ENCODE measurements around the gene FOXA3.
"Not testable (repeated sequence)": the region's sequence is repeated elsewhere in the genome, so short reads cannot be mapped to it uniquely, and the experiment has no call there.

Gene FOXA3

DNA sequence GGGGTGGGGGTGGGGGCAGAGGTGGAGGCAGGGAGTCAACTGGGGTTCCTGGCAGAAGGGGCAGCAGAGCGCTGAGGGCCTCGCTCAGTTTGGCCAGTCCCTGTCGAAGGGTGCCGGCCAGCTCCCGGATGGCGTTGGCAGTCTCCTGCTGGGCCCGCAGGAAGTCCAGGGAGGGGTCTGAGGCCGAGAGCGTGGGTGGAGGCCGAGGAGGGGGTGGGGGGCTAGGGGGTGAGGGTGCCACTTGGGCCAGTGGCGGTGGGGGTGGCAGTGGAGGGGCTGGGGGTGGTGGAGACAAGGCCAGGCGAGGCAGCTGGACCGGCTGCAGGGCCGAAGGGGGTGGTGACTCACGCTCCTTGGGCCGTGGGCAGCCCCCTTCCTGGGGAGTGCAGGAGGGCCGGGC, 26.8 kb downstream of the FOXA3 start:
- DNase-seq (ENCODE audit: low spot score) = no peak

DNA sequence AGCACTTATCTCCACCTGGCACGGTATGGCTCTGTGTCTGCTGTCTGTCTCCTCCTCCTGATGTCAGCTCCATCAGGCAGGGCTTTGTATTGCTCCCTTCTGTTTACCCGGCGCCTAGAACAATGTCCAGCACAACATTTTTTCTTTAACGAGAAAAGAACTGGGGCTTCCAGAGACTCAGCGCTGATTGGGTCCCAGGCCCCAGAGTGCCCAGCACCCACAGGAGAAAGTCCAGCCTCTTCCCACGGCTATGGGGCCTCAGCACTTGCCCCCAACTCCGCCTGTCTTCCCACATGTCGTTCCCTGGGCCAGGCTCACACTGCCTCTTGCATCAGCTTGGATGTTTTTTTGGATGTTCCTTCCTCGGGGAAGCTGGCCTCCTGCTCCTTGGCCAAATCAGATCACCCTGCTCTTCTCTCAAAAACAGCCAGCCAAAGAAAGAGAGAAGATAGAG, 31.4 kb downstream of the FOXA3 start:
- no peak for DNase-seq (ENCODE audit: low spot score)

DNA sequence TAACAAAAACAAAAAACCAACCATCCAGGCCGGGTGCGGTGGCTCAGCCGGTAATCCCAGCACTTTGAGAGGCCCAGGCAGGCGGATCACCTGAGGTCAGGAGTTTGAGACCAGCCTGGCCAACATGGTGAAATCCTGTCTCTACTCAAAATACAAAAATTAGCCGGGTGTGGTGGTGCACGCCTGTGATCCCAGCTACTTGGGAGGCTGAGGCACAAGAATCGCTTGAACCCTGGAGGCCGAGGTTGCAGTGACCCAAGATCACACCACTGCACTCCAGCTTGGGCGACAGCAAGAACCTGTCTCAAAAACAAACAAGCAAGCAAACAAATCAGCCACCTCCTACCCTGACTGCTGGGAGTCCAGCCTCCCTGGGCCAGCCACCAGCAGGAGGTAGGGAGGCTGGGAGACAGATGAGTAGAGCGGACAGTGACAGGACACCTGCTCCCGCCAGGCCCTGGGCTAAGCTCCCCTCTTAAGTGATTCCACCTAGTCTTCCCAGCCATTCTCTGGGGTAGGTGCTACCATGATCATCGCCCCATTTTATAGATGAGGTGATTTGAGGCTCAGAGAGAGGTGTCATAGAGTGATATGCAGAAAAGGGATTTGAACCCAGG, 32.0 kb downstream of the FOXA3 start:
- DNase-seq (ENCODE audit: low spot score) = not testable (repeated sequence)

DNA sequence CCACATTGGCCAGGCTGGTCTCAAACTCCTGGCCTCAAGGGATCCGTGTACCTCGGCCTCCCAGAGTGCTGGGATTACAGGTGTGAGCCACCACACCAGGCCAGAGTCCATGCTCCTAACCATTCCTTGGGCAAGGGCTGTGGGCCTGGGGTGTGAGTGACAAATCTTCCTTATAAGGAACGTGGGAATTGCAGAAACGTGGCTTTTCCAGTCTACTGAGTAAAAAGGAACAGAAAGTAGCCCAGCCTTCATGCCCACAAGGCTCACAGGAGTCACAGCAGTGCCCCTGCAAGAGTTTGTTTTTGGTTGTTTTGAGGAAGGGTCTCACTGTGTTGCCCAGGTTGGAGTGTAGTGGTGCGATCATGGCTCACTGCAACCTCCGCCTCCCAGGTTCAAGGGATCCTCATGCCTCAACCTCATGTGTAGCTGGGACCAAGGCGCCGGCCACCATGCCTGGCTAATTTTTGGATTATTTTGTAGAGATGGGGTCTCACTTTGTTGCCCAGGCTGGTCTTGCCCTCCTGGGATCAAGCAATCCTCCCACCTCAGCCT, 33.2 kb downstream of the FOXA3 start:
- no peak for DNase-seq (ENCODE audit: low spot score)

DNA sequence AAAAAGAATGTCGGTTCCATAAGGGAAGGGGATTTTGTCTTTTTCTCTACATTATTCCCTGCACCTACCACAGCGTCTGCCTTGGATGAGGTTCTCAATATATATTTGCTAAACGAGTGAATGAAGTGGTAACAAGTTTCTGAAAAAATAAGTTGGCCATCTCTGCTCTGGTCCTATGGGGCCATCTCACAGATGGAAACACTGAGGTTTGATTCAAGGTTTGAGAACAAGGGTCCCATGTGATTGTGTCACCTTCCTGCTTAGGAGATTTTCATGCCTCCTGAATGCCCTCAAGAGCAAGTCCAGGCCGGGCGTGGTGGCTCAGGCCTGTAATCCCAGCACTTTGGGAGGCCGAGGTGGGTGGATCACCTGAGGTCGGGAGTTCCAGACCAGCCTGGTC, 35.1 kb downstream of the FOXA3 start:
- DNase-seq (ENCODE audit: low spot score) = no peak

DNA sequence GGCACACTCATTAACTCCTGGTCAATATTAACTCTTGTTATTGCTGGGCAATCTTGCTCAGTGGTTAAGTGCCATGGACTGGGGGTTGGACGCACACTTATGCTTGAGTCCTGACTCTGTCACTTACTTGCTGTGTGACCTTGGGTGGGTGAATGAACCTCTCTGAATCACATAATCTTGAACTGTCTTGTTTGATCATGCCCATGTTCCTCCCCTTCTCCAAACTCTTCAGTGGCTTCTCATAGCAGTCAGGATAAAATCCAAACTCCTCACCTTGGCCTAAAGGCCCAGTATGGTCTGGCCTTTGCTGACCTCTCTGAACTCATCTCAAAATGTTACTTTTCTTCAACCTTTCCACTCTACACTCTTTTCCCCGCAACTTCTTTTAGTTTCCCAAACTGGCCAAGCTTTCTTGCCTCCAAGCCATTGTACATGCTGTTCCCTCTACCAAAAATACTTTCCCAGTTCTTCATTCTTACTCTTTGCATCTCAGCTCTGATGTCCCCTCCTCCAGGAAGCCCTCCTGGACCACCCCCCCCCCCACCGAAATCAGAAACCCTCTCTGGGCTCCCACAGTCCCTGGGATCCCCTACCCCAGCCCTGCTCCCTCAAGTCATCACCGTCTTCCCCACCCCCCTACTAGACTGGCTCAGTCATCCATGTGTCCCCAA, 35.9 kb downstream of the FOXA3 start:
- DNase-seq (ENCODE audit: low spot score) = no peak

DNA sequence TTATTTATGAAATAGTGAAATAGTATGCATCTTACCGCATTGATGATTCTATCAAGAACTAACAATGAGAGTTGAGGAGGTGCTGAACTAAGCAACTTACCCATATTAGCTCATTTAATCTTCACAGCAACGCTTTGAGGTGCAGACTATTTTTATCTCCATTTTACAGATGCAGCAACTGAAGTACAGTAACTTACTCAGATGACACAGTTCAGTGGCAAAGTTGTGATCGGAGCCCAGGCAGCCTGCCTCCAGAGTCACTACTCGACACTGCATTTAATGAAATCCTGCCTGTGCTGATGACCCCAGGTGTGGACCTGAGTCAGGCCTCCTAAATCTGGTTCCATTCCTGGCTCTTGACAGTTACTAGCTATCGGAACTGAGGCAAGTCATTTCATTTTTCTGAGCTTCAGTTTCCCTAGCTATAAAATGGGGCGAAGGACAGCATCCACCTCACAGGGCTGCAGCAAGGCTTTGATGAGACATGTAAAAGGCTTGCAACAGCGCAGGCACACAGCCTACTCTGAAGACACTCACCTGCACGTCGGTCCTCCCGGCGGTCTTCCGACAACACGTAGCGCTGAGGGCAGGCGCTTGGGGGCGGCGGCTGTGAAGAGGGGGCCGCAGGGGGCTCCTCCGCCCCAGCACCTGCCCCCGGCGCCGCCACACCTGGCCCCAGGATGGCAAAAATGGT, 36.8 kb downstream of the FOXA3 start:
- DNase-seq (ENCODE audit: low spot score) = no peak

DNA sequence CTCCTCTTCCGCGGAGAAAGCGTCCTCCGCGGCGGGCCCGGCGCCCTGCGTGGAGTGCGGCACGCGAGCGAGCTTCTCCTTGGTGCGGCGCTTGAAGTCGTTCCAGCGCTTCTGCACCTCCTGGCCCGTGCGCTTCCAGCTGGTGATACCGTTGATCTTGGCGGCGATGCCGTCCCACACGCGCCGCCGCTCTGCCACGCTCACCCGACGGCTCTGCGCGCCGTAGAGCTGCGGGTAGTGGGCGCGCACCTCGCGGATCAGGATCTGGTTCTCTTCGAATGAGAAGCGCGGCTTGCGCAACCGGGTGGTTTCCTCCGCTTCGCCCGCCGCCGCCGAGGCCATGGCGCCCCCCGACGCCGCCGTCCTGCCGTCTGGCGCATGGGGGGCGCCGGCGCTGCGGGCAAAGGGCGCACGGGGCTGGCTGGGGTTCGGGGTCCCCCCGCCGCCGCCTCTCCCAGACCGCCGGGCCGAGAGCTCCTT, 37.3 kb downstream of the FOXA3 start:
- DNase-seq (ENCODE audit: low spot score) = no peak

DNA sequence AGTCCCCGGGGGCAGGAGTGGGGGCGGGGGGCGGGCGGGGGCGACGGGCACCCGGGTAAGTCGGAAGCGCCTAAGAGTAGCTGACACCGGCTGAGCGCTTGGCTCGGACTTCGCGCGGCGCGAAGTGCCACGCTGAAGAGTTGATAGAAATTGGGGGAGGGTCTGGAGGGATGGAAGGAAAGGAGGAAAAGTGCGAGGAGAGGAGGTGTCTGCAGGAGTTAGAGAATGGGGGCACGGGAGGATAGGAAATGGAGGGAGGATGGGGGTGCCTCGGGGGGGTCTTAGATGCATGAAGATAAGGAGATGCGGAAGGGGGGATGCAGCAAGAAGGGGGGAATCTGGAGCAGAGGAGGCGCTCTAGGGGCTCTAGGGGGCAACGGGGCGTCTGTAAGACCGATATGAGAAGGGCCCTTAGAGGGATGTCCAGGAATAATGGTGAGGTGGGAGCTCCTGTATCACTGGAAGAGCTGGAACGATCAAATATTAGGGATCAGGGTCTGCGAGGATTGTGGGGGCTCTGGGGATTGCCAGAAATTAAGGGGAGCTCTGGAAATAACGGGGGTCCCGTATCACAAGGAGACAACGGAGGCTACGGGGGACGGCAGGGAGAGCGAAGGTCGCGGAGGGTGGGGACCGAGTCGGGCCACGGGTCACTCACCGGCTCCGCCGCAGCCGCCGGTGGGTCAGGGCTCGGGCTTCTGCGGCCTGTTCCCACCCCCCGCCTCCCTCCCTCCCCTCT, 38.0 kb downstream of the FOXA3 start, which contains the start of gene MYPOP:
Gene MYPOP, minus strand, starts transcription at position 702 of the 739 bp plus-strand sequence. CDS start 840 bp downstream, outside the sequence.
- DNase-seq (ENCODE audit: low spot score) = no peak

DNA sequence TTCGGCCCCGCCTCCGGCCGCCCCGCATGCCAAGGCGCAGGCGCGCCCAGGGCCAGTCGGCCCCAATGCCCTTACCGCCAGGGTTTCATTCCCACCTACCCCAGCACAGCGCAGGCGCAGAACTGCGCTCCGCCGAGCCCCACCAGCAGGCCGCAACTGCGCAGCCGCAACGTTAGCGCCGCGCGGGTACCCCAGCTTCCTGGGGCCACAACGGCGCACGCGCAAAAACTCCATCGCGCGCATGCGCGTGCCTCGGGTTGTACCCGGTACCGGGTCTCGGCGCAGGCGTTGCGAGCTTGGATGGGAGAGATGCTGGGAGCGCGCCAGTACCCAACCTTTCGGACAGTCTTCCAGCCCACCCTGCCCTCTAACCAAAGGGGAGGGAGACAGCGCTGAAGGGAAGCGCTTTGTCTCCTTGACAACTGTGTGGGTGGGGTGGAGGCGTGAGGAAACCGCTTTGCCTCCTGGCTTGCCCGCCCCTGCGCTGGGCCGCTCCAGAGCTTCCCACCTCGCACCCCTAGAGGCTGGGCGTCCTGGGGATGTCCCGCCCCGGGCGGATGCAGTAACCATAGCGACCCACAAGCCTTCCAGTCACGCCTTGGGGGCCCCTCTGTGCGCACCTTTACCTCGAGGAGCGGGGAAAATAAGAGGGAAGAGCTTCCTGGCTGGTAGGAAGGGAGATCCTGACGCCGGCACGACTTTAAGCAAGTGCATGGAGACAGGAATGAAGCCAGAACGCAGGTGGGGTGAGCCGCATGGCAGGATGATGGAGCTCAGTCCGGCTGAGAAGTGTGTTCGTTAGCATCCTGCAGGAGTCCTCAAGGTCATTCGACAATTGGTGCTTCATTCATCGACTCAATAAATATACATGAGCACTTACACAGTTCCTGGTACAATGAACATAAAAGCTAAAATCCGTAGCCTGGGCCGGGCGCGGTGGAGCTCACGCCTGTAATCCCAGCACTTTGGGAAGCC, 38.8 kb downstream of the FOXA3 start:
- peak; percentile 100 for DNase-seq (ENCODE audit: low spot score)

DNA sequence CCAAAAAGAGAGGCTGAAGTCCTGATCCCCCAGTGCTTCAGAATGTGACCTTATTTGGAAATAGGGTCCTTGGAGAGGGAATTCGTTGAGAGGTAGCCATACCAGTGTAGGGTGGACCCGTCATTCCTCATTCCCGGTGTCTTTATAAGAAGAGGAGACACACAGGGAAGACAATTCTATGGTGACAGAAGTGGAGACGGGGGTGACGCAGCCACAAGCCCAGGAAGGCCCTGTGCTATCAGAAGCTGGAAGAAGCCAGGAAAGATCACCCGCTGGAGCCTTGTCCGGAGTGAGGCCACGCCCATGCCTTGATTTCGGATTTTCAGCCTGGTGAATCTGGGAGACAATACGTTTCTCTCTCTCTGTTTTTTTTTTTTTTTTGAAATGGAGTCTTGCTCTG, 40.9 kb downstream of the FOXA3 start:
- DNase-seq (ENCODE audit: low spot score) = no peak

DNA sequence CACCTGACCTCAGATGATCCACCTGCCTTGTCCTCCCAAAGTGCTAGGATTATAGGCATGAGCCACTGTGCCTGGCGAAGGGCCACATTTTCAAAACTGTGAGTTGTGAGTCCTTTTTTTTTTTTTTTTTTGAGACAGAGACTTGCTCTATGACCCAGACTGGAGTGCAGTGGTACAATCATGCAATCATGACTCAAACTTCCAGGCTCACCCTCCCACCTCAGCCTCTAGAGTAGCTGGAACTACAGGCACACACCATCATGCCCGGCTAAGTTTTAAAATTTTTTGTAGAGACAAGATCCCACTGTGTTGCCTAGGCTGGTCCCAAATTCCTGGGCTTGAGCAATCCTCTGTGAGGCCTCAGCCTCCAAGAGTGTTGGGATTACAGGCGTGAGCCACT, 42.1 kb downstream of the FOXA3 start:
- DNase-seq (ENCODE audit: low spot score) = no peak

DNA sequence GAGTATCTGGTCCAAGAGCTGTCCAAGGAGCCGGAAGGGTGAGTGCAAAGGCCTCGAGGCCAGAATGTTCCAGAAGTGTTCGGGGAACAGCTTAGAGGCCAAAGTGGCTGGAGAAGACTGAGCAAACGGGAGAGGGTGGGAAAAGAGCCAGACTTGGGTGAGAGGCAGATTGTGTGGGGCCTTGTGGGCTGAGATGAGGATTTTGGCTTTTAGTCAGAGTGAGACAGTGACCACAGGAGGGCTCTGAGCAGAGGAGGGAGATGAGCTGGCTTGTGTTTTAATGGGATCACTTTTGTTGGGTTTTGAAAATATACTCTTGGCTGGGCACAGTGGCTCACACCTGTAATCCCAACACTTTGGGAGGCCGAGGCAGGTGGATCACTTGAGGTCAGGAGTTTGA, 44.8 kb downstream of the FOXA3 start:
- no peak for DNase-seq (ENCODE audit: low spot score)

DNA sequence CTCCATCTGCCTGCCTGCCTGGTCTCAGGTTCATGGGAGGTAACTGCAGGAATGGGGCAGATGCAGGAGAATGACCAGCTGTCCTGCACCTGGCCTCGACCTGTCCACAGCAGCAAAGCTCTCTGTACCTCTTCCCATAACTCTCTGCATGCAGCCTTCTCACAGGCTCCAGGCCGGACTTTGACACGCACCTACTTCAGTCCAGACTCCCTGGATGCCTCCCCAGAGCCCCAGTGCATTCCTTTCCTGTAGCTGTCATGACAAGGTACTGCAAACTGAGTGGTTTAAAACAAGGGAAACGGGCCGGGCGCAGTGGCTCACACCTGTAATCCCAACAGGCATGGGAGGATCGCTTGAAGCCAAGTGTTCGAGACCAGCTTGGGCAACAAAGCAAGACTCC, 47.2 kb downstream of the FOXA3 start:
- no peak for DNase-seq (ENCODE audit: low spot score)

DNA sequence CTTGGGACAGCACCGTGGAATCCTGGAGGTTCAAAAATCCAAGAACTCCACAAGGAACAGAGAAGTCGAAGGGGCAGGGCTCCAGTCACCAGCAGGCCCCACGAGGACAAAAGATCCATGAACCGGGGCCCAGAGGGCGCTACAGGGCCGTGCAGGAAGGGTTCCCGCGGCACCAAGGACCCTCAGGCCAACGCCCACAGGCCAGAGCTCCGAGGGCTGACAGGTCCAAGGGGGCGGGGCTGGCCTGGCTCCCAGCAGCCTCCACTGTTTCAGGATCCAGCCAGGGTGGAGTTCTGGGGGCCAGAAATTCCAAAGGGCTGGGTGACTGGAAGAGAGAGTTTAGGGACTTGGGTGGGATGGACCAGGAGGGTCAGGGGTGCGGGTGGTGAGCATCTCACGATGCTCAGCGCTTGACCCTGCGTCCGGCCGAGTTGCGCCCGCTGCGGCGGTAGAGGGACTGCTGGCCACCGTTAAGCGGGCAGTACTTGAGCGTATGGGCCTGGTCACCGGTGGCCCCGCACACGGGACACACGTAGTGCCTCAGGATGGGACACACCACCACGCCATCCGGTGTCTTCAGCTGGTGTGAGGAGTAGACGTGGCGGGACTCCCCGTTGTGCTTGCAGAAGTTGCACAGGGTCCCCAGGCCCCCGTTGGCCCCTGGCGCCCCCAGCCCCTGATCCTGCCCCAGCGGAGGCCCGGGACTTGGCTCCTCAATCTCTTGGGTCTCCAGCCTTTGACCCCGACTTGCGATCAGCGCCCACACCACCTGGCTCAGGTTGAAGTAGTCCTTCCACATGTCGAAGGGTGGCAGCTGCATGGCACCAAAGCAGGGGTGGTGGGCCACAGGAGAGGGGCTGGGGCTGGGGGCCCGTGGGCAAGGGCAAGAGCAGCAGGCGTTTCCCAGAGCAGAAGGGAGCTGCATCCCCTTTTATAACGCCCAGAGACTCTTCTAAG, 50.0 kb downstream of the FOXA3 start, which contains the start of gene NANOS2:
Gene NANOS2, minus strand, starts transcription at position 905 of the 957 bp plus-strand sequence. Its CDS starts 85 bp downstream, at position 820.
- DNase-seq (ENCODE audit: low spot score) = no peak

DNA sequence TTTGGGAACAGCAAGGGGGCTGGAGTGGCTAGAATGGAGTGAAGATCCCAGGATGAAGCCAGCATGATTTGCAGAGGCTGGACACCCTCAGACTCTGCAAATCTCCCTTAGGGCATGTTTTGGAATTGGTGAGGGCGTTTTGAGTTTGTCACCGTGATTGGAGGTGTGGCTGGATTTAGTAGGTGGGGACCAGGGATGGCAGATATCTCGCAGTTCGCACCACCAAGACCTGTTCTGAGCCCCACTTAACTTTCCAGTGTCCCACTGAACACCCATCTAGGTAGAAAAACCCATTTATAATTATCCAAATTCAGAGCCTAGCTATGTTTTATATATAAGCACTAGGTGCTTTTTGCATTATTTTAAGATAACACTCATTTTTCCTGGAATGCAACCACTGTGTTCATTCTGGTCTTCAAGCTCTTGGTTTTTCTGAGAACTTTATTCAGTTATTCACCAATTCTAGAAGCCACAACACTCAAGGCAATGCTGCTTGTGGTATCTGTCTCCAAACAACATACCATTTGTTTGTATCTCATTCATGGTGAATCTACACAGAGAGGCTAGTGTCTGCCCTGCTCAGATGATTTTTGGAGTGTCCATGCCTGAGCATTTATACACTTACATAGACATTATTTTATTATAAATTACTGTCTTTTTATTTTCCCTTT, 53.4 kb downstream of the FOXA3 start:
- DNase-seq (ENCODE audit: low spot score) = peak; percentile 66

DNA sequence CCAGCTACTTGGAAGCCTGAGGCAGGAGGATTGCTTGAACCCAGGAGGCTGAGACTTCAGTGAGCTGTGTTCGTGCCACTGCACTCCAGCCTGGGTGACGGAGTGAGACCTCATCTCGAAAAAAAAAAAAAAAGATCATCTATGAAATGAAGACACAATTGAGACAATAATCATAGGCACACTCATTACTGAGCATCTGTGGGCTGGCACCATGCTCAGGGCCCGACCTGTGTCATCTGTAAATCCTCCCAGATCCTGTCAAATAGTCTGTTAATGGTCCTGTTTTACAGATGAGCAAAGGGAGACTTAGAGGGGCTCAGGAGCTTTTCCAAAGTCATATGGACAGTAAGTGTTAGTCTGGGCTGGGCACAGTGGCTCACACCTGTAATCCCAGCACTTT, 54.6 kb downstream of the FOXA3 start:
- DNase-seq (ENCODE audit: low spot score) = no peak

DNA sequence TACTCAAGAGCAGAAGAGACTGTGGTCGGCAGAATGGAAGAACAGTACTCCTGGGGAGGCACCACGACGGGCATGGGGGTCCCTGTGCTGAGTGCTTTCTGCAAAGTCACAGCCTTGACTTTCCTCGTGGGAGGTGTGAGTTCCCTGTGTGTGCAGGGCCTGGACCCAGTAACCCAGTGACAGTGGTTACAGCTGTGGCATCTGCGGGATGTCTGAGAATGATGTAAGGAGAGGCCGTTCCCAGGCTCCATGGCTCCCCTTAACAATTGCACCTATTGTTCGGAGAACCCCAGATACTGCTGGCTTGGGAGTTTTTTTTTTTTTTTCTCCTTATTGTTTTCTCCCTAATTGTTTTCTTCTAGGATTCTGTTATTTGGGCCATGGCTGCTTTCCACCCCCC, 55.6 kb downstream of the FOXA3 start:
- DNase-seq (ENCODE audit: low spot score) = no peak

DNA sequence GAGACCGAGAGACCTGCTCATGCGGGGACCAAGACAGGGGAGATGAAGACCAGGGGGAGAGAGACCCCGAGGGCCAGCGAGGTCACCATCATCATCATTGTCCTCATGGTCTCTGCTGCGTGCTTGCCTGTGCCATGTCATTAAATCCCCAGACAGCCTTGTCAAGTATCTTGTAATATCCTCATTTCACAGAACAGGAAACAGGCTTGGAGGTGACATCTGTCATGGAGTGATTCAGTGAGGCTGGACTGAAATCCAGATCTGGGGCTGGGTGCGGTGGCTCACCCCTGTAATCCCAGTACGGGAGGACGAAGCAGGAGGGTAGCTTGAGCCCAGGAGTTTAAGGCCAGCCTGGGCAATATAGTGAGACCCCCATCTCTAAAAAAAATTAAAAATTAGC, 56.3 kb downstream of the FOXA3 start:
- DNase-seq (ENCODE audit: low spot score) = no peak

All from activated CD4-positive, alpha-beta T cell treated with anti-CD3 and anti-CD28 coated beads, Interleukin-2, Interleukin-4, amounts not matched to agents 100 ng/mL and 50 ng/mL, durations not matched to agents 16 hours and 8 hours (primary cell).